ENCODE results near the gene TRAF2.

The TRAF2 gene

DNA sequence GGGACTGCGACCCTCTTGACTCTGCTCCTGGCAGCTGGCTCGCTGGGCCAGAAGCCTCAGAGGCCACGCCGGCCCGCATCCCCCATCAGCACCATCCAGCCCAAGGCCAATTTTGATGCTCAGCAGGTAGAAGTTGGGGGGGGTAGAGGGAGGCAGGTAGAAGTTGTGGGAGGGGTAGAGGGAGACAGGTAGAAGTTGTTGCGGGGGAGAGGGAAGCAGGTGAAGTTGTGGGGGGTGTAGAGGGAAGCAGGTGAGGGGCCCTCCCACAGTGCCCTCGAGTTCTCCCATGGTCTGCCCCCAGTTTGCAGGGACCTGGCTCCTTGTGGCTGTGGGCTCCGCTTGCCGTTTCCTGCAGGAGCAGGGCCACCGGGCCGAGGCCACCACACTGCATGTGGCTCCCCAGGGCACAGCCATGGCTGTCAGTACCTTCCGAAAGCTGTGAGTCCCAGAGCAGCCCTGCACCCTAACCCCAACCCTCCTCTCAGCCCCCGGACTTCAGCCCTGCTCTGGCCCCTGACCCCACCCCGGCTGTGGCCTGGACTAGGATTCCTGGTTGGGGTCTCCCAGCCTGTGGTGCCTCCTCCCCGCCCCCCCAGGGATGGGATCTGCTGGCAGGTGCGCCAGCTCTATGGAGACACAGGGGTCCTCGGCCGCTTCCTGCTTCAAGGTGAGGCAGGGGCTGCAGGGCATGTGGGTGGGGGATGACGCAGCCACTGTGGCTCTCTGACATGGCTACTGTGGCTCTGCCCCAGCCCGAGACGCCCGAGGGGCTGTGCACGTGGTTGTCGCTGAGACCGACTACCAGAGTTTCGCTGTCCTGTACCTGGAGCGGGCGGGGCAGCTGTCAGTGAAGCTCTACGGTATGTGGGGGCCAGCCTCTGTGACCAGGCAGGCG lies 59.3 kb downstream of the TRAF2 start:
- H3K27ac ChIP-seq, result peak overlapping the region; percentile 91
- no peak for TF ChIP-seq ZFX (IDR thresholded peaks at IDR 0.05; ENCODE audit: borderline replicate concordance)
- TF ChIP-seq, protein P1, sequence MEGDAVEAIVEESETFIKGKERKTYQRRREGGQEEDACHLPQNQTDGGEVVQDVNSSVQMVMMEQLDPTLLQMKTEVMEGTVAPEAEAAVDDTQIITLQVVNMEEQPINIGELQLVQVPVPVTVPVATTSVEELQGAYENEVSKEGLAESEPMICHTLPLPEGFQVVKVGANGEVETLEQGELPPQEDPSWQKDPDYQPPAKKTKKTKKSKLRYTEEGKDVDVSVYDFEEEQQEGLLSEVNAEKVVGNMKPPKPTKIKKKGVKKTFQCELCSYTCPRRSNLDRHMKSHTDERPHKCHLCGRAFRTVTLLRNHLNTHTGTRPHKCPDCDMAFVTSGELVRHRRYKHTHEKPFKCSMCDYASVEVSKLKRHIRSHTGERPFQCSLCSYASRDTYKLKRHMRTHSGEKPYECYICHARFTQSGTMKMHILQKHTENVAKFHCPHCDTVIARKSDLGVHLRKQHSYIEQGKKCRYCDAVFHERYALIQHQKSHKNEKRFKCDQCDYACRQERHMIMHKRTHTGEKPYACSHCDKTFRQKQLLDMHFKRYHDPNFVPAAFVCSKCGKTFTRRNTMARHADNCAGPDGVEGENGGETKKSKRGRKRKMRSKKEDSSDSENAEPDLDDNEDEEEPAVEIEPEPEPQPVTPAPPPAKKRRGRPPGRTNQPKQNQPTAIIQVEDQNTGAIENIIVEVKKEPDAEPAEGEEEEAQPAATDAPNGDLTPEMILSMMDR (IDR thresholded peaks at IDR 0.05), result no peak

DNA sequence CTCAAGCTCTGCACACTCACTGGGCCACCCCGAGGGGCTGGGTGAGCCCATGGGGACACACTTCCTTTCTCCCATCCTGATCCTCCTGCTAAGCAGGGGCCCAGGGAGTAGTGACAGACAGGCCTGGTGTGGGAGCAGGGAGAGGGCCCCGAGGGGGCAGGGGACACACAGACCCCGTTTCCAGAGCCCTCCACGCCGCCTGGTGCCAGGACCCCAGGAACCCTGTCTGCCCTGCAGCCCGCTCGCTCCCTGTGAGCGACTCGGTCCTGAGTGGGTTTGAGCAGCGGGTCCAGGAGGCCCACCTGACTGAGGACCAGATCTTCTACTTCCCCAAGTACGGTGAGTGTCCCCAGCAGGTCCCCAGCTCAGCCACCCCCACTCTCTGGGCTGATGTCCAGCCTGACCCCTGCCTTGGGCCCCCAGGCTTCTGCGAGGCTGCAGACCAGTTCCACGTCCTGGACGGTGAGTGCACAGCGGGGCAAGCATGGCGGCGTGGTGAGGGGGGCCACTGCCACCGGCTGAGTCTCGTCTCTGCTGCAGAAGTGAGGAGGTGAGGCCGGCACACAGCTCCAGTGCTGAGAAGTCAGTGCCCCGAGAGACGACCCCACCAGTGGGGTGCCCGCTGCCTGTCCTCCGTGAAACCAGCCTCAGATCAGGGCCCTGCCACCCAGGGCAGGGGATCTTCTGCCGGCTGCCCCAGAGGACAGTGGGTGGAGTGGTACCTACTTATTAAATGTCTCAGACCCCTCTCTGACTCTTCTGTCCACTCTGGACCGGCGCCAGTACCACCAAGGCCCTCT lies 60.1 kb downstream of the TRAF2 start:
- peak overlapping the region; percentile 97 for H3K27ac ChIP-seq
- no peak for TF ChIP-seq ZFX (IDR thresholded peaks at IDR 0.05; ENCODE audit: borderline replicate concordance)
- TF ChIP-seq, protein P1 (IDR thresholded peaks at IDR 0.05), result no peak

DNA sequence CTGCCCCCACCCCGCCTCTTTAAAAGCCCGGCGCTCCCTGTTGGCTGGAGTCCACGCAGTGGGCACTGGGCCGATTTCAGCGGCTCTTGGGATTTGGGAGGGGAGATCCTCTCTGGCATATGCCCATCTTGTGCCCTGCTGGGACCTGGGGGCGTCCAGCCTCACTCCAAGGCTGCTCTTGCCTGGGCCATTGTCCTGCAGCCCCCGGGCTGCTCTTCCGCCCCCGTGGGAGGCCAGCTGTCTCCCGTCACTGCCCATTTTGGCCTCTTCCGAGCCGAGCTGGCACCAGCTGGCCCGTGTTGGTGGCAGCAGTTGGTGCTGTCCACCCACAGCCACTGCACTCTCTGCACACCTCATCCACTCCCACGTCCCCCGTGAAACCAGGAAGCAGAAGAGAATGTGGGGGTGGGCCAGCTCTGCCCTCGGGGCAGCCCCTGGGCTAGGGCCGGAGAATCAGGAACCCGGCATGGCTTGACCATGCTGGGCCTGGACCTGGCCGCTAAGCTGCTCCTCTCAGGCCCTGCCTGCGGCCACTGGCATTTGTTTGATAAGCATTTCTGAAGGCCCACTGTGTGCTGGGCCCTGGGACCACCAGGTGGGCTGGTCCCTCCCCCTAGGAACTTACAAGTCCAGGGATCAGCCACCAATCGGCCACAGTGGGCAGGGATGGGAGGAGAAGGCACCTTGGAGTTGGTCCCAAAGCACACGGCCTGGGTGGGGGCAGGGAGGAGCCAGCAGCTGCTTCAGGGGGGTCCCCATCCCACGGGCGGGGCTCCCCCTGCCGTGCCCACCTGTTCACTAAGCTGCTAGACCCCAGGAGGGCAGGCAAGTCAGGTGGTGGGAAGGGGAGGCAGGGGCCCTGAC lies 60.9 kb downstream of the TRAF2 start:
- H3K27ac ChIP-seq, result peak overlapping the region; percentile 97
- no peak for TF ChIP-seq ZFX (IDR thresholded peaks at IDR 0.05; ENCODE audit: borderline replicate concordance)
- TF ChIP-seq, protein P1 (IDR thresholded peaks at IDR 0.05), result no peak

DNA sequence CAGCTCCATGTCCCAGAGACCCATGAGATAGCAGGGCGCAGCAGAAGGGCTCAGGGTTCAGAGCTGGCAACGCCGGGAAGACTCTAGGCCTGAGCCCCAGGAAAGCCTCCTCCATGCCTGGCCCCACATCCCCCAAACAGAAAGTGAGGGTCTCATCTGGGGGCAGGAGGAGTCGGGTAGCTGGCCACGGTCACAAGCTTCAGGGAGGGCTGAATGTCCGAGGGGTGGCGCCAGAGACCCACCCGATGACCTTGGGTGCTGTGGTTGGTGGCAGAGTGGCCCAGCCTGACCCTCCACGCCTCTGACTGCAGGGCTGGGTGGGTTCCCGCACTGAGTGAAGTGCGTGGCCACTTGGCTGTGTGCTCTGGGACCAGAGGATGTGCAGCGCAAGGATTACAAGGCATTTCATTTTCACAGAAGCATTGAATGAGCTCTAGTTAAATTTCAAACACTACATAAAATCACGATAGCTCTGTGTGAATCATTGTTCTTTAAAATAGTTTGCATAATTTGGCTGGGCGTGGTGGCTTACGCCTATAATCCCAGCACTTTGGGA lies 61.7 kb downstream of the TRAF2 start:
- peak overlapping the region; percentile 97 for H3K27ac ChIP-seq
- no peak for TF ChIP-seq ZFX (IDR thresholded peaks at IDR 0.05; ENCODE audit: borderline replicate concordance)
- TF ChIP-seq, protein P1 (IDR thresholded peaks at IDR 0.05), result peak; percentile 67

DNA sequence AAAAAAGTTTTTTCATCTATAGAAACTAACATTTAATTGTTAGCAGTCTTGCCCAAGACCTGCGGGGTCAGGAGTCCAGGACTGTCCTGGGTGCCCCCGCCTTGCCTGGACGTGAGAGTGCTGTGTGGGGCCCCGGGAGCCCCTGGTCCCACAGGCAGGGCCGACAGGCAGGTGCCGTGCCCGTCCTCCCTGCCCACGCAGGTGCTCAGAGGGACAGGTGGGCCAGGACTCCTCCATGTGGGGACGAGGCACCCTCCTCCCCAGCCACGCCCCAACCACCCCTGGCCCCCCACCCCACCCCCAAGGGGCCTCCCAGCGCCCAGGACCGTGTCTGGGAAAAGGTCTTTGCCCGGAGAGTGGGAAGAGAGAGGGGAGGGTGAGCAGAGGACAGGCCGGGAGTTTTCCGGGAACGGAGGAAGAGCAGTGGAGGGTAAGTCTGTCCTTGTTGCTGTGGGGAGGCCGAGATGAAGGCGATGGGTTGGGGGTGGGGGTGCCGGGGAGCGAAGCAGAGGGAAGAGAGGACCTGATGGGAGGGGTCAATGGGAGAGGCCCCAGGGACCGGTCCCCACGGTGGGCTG lies 63.0 kb downstream of the TRAF2 start:
- TF ChIP-seq, protein P1 (IDR thresholded peaks at IDR 0.05), result no peak
- H3K27ac ChIP-seq, result peak overlapping the region; percentile 97

DNA sequence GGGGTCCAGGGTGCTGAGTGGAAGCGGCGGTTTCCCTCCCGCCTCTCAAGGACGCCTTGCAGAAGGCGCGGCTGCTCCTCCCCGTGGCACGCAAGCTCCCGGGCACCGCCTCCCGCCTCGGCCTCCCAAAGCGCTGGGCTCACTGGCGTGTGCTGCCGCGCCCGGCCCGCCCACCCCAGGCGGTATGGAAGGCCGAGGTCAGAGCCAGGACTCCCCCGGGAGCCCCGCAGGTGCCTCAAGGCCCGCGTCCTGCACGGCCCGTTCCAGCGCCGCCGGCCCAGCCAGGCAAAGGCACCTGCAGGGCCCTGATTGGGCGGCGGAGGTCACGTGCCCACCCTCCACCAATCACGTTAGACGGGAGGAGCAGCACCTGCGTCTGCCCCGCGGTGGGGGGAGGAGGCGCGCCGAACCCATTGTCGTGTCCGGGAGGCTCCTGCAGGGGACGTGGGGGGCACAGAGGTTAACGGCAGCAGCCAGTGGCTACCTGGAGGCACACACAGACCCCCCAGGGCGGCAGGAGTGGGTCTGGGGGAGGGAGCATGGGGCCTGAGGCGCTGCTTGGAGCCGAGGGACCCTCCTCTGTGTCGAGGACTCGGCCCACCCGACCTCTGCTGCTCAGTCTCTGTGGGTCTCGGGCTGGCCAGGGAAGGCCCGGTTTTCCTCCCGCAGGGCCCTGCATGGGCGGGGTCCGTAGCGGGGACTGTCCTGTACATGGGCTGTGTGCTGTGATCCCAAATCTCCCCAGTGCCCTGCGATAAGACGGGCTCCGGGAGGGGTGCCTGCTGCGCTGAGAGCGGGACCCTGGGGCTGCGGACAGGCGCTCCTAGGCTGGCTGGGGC lies 63.7 kb downstream of the TRAF2 start:
- H3K27ac ChIP-seq, result peak overlapping the region; percentile 97
- no peak for TF ChIP-seq ZFX (IDR thresholded peaks at IDR 0.05; ENCODE audit: borderline replicate concordance)
- TF ChIP-seq, protein P1 (IDR thresholded peaks at IDR 0.05), result 0 out of 2 replicates have a peak, but pooled peaks have one; percentile 32
